Parathyroid adenoma (tissue), 2 donors: Measurements from ENCODE around the gene PREB.
"Not testable (repeated sequence)": the region's sequence is repeated elsewhere in the genome, so short reads cannot be mapped to it uniquely, and the experiment has no call there.

Experiments used
- H2AFZ ChIP-seq: fragments of 300-600 bp; sonication (generic); one replicate; pipeline ENCODE4 v1.7.0; 2017; ENCODE audit warnings: antibody characterized with exemption, mild to moderate bottlenecking
- H3K27ac ChIP-seq: fragments of 300-600 bp; sonication (generic); one replicate; pipeline ENCODE4 v1.7.0; 2017
- H3K27me3 ChIP-seq: fragments of 300-600 bp; sonication (generic); one replicate; pipeline ENCODE4 v1.7.0; 2017; ENCODE audit warnings: low read length; ENCODE audit not compliant: control insufficient read depth, insufficient read depth
- H3K36me3 ChIP-seq: fragments of 300-600 bp; sonication (generic); one replicate; pipeline ENCODE4 v1.7.0; 2017; ENCODE audit warnings: low read length; ENCODE audit not compliant: control insufficient read depth, insufficient read depth
- H3K4me1 ChIP-seq: fragments of 300-600 bp; sonication (generic); one replicate; pipeline ENCODE4 v1.7.0; 2017; ENCODE audit warnings: control low read depth
- H3K4me2 ChIP-seq: fragments of 300-600 bp; sonication (generic); one replicate; pipeline ENCODE4 v1.7.0; 2017; ENCODE audit warnings: low read length
- H3K4me3 ChIP-seq: fragments of 300-600 bp; sonication (generic); one replicate; pipeline ENCODE4 v1.7.0; 2017; ENCODE audit warnings: low read depth, low read length
- H3K79me2 ChIP-seq: fragments of 300-600 bp; sonication (generic); one replicate; pipeline ENCODE4 v1.7.0; 2017; ENCODE audit warnings: control low read depth
- H3K9ac ChIP-seq: fragments of 300-600 bp; sonication (generic); one replicate; pipeline ENCODE4 v1.7.0; 2017; ENCODE audit warnings: mild to moderate bottlenecking
- H3K9me3 ChIP-seq: fragments of 300-600 bp; sonication (generic); one replicate; pipeline ENCODE4 v1.7.0; 2017; ENCODE audit warnings: low read length; ENCODE audit not compliant: control insufficient read depth
- CTCF ChIP-seq: fragments of 300-600 bp; sonication (generic); IDR thresholded peaks from one replicate; pipeline ENCODE4 v1.7.0; 2017; ENCODE audit warnings: antibody characterized with exemption, mild to moderate bottlenecking
- donor health status: primary hyperparathyroidism.

The PREB gene

DNA sequence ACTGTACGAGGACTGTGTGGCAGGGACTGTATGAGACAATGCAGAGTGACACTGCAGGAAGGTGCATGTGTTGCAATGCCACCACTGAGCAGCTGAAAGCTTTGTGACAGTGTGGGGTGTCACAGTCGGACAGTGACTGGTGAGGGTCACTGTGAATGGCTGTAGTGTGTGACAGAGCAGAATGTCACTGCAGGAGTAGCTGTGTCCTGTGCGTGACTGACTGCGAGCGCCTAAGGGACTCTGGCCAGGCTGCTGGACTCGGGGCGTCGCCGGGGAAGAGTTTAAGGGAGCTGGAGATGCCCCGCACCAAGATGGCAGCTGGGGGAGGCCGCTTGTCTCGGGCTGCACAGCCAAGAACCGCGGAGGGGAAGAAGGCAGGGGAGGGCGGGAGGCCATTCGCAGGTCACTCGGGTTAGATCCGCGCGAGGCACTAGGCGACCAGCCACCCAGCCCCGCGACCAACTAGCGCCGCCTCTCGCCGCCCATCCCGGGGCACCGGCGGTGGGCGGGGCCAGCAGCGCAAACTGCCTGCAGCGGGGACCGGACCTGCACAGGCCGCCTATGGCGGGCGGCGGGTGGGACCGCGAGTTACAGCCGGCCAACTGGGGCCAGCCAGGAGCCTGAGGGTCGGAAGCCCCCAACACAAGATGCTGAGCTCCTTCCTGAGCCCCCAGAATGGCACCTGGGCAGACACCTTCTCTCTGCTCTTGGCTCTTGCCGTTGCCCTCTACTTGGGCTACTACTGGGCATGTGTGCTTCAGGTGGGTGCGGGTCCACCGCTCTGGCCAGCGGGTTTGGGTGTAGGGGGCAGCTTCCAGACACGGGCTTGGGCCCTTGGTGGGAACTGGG lies 10.9 kb downstream of the PREB start, which contains the start of gene ABHD1:
TSS of gene ABHD1 (plus strand) at position 514 of the 849 bp plus-strand sequence. CDS start at position 648, 134 bp downstream.
- Histone ChIP-seq H3K27ac (peak within 1 kb of the TSS; percentile 22), H3K9me3 (no peaks in the 10 kb centered on the region), H3K4me1 (no peaks in the 10 kb centered on the region), H2AFZ (peak within 1 kb of the TSS; percentile 95), H3K9ac (peak within 1 kb of the TSS; percentile 29), H3K36me3 (no peaks in the 10 kb centered on the region), H3K4me3 (peak within 1 kb of the TSS; percentile 63), H3K27me3 (no peaks in the 10 kb centered on the region), H3K4me2 (peak within 1 kb of the TSS; percentile 82), H3K79me2 (no peaks in the 10 kb centered on the region)
- no peak for TF ChIP-seq CTCF

DNA sequence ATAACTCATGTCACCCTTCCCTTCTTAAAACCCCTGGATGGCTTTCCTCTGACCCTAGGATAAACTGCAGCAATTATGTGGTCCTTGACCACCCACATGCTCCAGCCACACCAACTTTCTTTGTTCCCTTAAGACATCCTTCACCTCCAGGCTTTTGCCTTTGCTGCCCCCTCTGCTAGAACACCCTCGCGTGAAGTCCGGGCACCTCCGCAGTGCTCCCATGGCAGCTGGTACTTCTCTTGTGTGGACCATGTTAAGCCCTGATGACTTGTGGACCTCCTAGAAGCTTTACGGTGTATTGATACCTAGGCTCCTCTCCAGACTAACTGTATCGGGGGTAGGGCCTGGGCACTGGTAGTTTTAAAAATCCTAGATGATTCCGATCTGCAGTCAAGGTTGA lies 11.6 kb downstream of the PREB start:
- Histone ChIP-seq H3K36me3 (no peaks in the 10 kb centered on the region), H2AFZ (peak overlapping the region; percentile 95), H3K27me3 (peaks cover 3% of the 10 kb centered on the region), H3K9ac (no peak overlapping the region), H3K4me2 (peak overlapping the region; percentile 82), H3K4me1 (no peaks in the 10 kb centered on the region), H3K9me3 (no peaks in the 10 kb centered on the region), H3K4me3 (peak overlapping the region; percentile 63), H3K79me2 (no peaks in the 10 kb centered on the region), H3K27ac (no peak overlapping the region)
- TF ChIP-seq CTCF, result no peak

DNA sequence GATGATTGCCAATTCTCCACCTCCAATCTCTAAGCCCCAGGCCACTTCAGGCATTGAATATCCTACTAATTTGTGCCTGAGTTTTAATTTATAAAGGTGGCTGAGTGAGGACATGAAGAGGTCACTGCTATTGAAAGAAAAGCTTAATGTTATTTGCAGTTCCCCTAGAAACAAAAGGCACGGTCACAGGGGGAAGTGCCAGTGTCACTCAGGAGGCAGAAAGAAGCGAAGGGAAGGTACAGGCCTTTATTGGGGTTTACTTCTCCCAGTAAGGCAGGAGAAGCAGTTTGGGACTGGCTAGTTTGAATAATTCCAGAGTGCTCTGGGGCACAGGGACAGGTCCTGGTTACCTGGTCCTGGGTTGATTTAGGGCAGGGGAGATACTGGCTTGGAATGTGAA lies 12.5 kb downstream of the PREB start:
- no peaks in the 10 kb centered on the region for H3K9me3 ChIP-seq
- H3K27ac ChIP-seq, result no peak overlapping the region
- H2AFZ ChIP-seq, result no peak overlapping the region
- peaks cover 3% of the 10 kb centered on the region for H3K27me3 ChIP-seq
- no peak for TF ChIP-seq CTCF
- no peak overlapping the region for H3K4me3 ChIP-seq
- H3K4me1 ChIP-seq, result no peaks in the 10 kb centered on the region
- no peak overlapping the region for H3K9ac ChIP-seq
- no peaks in the 10 kb centered on the region for H3K79me2 ChIP-seq
- no peaks in the 10 kb centered on the region for H3K36me3 ChIP-seq
- H3K4me2 ChIP-seq, result no peak overlapping the region

GRCh38 chr2:27119330-27119670 lies 15.1 kb downstream of the PREB start:
- H3K4me3 ChIP-seq, H3K36me3 ChIP-seq, H3K27ac ChIP-seq, H3K27me3 ChIP-seq, H3K4me2 ChIP-seq, H3K79me2 ChIP-seq, H3K4me1 ChIP-seq, H3K9me3 ChIP-seq, H3K9ac ChIP-seq: not testable (repeated sequence)
- H2AFZ ChIP-seq, result peak overlapping the region; percentile 42

DNA sequence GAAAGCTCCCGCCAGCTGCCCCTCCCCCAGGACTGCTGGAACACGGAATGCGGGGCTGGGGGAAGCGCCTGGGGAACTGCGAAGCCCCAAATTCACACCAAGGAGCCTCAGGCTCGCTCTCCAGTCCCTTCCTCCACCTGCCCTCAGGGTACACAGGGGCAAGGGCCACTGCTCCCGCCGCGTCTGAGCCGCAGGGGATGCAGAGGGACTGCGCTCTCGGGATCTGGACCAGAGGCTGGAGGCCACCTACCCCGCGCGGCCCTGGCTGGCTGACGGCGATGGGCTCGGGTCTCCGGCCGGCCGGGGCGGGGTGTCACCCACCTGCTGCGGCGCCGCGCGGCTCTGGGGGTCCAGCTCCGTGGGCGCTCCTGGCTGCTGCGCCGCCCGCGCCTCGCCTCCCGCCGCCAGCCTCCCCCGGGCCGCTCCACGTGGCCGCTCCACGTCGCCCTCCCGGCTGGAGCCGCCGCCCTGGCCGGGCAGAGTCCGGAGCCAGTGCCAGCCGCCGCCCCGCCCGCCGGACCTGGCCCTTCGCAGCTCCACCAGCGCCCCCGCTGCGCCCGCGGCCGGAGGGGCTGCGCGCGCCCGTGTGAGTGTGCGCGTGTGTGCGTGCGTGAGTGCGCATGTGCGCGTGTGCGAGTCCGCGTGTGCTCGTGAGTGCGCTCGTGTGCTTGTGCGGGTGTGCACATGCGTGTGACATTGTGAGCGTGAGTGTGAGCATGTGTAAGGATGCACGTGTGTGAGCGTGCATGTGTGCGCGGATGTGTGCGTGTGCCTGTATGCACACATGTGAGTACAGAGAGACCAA lies 15.7 kb downstream of the PREB start, which contains the start of gene CGREF1:
TSS of gene CGREF1 (minus strand) at position 604 of the 805 bp plus-strand sequence. CDS start 14,762 bp downstream, outside the sequence.
- H2AFZ ChIP-seq, result peak within 1 kb of the TSS; percentile 46
- H3K79me2 ChIP-seq, result no peaks in the 10 kb centered on the region
- H3K27me3 ChIP-seq, result peaks cover 3% of the 10 kb centered on the region
- no peaks in the 10 kb centered on the region for H3K36me3 ChIP-seq
- H3K4me1 ChIP-seq, result no peaks in the 10 kb centered on the region
- H3K4me3 ChIP-seq, result no peak within 1 kb of the TSS
- H3K4me2 ChIP-seq, result peak within 1 kb of the TSS; percentile 32
- H3K9ac ChIP-seq, result no peak within 1 kb of the TSS
- H3K9me3 ChIP-seq, result no peaks in the 10 kb centered on the region
- H3K27ac ChIP-seq, result no peak within 1 kb of the TSS
- no peak for TF ChIP-seq CTCF
